ENCODE measurements around the gene AMOT. TPM values are rescaled to one million over a fixed set of nuclear protein-coding genes. Genes with fewer than 3 reads are reported as not detected.
A peak's percentile ranks its signal among the peaks of the same experiment; 100 is the strongest.

AMOT gene
- total and polyA plus RNA-seq, 2 experiments from 2014 or later = 52.1 to 93.3 TPM

DNA sequence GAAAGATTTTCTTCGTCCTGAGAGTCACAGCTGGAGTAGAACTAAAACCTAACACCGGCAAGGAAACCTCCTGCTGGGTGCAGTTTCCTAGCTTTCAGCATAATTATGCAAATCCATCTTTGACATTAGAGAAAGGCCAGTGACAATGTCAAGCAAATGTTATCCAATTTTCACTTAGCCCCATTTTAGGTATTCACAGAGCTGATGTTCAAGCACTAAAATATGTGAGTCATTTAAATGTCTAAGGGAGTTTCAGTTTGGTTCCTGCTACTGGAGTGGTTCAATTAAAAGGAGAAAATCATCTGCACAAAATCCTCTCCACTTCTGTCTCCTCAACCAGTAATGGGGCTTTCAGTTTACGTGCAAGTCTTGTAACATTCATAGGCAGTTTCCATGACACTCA, 37.1 kb upstream of the AMOT start:
- Histone ChIP-seq H3K27me3 (no peaks in the 10 kb centered on the region), H3K4me1 (ENCODE audit: insufficient read depth) (peaks cover 20% of the 10 kb centered on the region), H2AFZ (no peak overlapping the region), H3K36me3 (replicated peaks; ENCODE audit: insufficient read depth, low read depth) (no peaks in the 10 kb centered on the region), H4K20me1 (ENCODE audit: insufficient read depth, poor library complexity, severe bottlenecking) (no peaks in the 10 kb centered on the region), H3K4me2 (peak overlapping the region; percentile 22), H3K9me3 (ENCODE audit: low read depth) (no peaks in the 10 kb centered on the region), H3K27ac (peak overlapping the region; percentile 35), H3K79me2 (no peaks in the 10 kb centered on the region), H3K9me2 (replicated peaks; ENCODE audit: insufficient read depth) (no peaks in the 10 kb centered on the region), H3K4me3 (no peak overlapping the region)
- TF ChIP-seq EZH2phosphoT487 (IDR thresholded peaks at IDR 0.05; ENCODE audit: low read depth, severe bottlenecking, unreplicated experiment) (no peak), EZH2 (IDR thresholded peaks at IDR 0.05; ENCODE audit: borderline replicate concordance) (no peak)
- TF ChIP-seq, protein P1, sequence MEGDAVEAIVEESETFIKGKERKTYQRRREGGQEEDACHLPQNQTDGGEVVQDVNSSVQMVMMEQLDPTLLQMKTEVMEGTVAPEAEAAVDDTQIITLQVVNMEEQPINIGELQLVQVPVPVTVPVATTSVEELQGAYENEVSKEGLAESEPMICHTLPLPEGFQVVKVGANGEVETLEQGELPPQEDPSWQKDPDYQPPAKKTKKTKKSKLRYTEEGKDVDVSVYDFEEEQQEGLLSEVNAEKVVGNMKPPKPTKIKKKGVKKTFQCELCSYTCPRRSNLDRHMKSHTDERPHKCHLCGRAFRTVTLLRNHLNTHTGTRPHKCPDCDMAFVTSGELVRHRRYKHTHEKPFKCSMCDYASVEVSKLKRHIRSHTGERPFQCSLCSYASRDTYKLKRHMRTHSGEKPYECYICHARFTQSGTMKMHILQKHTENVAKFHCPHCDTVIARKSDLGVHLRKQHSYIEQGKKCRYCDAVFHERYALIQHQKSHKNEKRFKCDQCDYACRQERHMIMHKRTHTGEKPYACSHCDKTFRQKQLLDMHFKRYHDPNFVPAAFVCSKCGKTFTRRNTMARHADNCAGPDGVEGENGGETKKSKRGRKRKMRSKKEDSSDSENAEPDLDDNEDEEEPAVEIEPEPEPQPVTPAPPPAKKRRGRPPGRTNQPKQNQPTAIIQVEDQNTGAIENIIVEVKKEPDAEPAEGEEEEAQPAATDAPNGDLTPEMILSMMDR (IDR thresholded peaks at IDR 0.05; ENCODE audit: poor library complexity) = no peak
- 57% methylated on average over 3 of the region's 3 CpGs for WGBS (ENCODE audit: low lambda C conversion rate, missing lambda C conversion rate)
- DNase-seq (ENCODE audit: low spot score) = no peak

DNA sequence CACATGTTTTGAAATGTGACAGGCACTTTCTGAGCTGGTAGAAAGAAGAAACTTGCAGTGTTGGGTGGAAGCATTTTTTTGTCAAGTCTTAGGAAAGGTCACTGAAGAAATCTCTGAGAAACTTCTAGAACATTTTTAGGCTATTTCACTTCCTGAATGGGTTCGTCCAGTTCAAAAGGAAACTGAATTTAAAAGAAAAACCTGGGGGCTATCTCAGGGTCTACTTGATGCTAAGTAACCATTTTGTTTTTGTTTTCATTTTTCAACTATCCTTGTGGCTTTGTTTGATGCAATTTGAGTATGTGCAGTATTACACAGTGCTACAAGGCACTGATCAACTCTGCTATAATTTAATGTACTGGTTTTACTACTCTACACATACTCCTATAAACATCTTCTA, 34.0 kb upstream of the AMOT start:
- TF ChIP-seq EZH2 (IDR thresholded peaks at IDR 0.05; ENCODE audit: borderline replicate concordance) (no peak), EZH2phosphoT487 (IDR thresholded peaks at IDR 0.05; ENCODE audit: low read depth, severe bottlenecking, unreplicated experiment) (no peak)
- TF ChIP-seq, protein P1 (IDR thresholded peaks at IDR 0.05; ENCODE audit: poor library complexity) = no peak
- DNase-seq (ENCODE audit: low spot score) = no peak

DNA sequence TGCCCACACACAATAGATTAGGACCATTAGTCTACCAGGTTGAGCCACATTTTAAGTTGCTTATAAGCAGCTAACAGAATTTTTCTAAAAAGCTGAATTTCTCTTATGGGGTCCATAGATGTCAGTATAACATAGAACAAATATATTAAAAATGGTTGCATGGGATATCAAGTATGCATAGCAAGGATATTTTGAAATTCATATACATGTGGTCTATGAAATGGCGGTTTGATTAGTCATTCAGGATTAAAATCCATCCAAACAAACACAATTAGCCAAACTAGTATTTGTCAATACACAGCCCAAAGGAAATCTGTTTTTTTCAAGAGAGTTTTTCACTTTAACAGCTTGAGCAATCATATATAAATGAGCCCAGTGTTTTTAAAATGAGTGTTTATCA, 33.5 kb upstream of the AMOT start:
- Histone ChIP-seq H3K9me2 (replicated peaks; ENCODE audit: insufficient read depth) (no peaks in the 10 kb centered on the region), H4K20me1 (ENCODE audit: insufficient read depth, poor library complexity, severe bottlenecking) (no peaks in the 10 kb centered on the region), H3K4me3 (no peak overlapping the region), H3K36me3 (replicated peaks; ENCODE audit: insufficient read depth, low read depth) (no peaks in the 10 kb centered on the region), H3K27me3 (no peaks in the 10 kb centered on the region), H3K27ac (no peak overlapping the region), H3K4me2 (no peak overlapping the region), H2AFZ (no peak overlapping the region), H3K9me3 (ENCODE audit: low read depth) (no peaks in the 10 kb centered on the region), H3K4me1 (ENCODE audit: insufficient read depth) (peaks cover 20% of the 10 kb centered on the region), H3K79me2 (no peaks in the 10 kb centered on the region)
- no peak for DNase-seq (ENCODE audit: low spot score)
- 67% methylated on average over 1 of the region's 1 CpG for WGBS (ENCODE audit: low lambda C conversion rate, missing lambda C conversion rate)
- no peak for TF ChIP-seq EZH2phosphoT487 (IDR thresholded peaks at IDR 0.05; ENCODE audit: low read depth, severe bottlenecking, unreplicated experiment)
- TF ChIP-seq, protein P1 (IDR thresholded peaks at IDR 0.05; ENCODE audit: poor library complexity) = peak; percentile 52

More for the DNA sequence above, 34.0 kb upstream of the AMOT start:
- no peak overlapping the region for H3K4me2 ChIP-seq
- H3K4me3 ChIP-seq = no peak overlapping the region
- H3K36me3 ChIP-seq (replicated peaks; ENCODE audit: insufficient read depth, low read depth) = no peaks in the 10 kb centered on the region
- peaks cover 20% of the 10 kb centered on the region for H3K4me1 ChIP-seq (ENCODE audit: insufficient read depth)
- WGBS (ENCODE audit: low lambda C conversion rate, missing lambda C conversion rate) = 77% methylated on average over 1 of the region's 1 CpG
- H4K20me1 ChIP-seq (ENCODE audit: insufficient read depth, poor library complexity, severe bottlenecking) = no peaks in the 10 kb centered on the region
- no peaks in the 10 kb centered on the region for H3K27me3 ChIP-seq
- H2AFZ ChIP-seq = no peak overlapping the region
- no peaks in the 10 kb centered on the region for H3K79me2 ChIP-seq
- H3K9me2 ChIP-seq (replicated peaks; ENCODE audit: insufficient read depth) = no peaks in the 10 kb centered on the region
- H3K27ac ChIP-seq = no peak overlapping the region
- H3K9me3 ChIP-seq (ENCODE audit: low read depth) = no peaks in the 10 kb centered on the region

DNA sequence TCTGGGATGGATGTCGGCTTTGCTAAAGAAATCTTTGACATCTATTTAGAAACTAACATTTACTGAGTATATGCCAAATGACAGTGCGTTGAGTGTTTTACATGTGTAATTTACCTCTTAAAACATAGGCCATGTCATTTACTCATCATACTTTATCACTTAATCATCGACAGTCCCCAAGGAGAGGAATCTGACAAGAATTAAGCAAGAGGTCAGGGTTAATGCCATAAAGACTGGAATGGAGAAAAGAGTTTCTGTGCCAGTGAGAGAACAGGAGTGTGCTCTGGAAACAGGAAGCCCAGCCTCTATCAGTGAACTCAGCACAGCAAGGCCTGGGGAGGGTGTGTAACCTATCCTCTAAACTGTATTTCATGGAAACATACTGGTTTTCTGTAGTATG, 28.0 kb upstream of the AMOT start:
- peak; percentile 15 for DNase-seq (ENCODE audit: low spot score)
- Histone ChIP-seq H3K79me2 (no peaks in the 10 kb centered on the region), H3K36me3 (replicated peaks; ENCODE audit: insufficient read depth, low read depth) (no peaks in the 10 kb centered on the region), H3K9me3 (ENCODE audit: low read depth) (no peaks in the 10 kb centered on the region), H3K4me2 (no peak overlapping the region), H2AFZ (no peak overlapping the region), H3K27ac (peak overlapping the region; percentile 33), H3K27me3 (no peaks in the 10 kb centered on the region), H3K4me1 (ENCODE audit: insufficient read depth) (peaks cover 47% of the 10 kb centered on the region), H4K20me1 (ENCODE audit: insufficient read depth, poor library complexity, severe bottlenecking) (no peaks in the 10 kb centered on the region), H3K9me2 (replicated peaks; ENCODE audit: insufficient read depth) (no peaks in the 10 kb centered on the region), H3K4me3 (no peak overlapping the region)
- 47% methylated on average over 3 of the region's 3 CpGs for WGBS (ENCODE audit: low lambda C conversion rate, missing lambda C conversion rate)
- TF ChIP-seq, protein P1 (IDR thresholded peaks at IDR 0.05; ENCODE audit: poor library complexity) = no peak
- TF ChIP-seq EZH2phosphoT487 (IDR thresholded peaks at IDR 0.05; ENCODE audit: low read depth, severe bottlenecking, unreplicated experiment) (no peak), EZH2 (IDR thresholded peaks at IDR 0.05; ENCODE audit: borderline replicate concordance) (no peak)
